Measurements from ENCODE around the gene TRERF1. TPM values are rescaled to one million over a fixed set of nuclear protein-coding genes. Genes with fewer than 3 reads are reported as not detected.

TRERF1 gene
- total RNA-seq, 1 donor from 2014 or later = 8.3 TPM

DNA sequence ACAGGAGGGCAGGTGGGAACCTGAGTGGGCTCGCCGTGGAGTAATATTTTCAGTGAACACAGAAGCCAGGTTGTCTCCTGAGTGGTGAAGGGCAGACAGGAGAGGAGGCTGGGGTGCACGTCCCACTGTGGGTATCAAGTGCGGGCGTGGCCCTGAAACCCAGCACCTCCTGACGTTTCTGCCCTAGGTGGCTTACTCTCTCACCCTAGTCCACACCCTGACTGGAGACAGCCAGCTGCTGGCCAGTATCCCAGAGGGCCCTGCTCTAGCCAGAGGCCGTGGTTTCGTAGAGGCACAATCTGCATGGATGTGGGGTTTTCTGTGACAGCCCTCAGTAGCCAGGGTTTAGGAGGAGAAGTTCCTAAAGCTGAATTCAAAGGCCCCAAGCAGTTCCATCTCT is 86.7 kb downstream of the TRERF1 start:
- no peaks in the 10 kb centered on the region for H3K27me3 Mint-ChIP-seq (ENCODE audit: insufficient read depth, low read depth)
- Histone ChIP-seq H3K27ac (no peak overlapping the region), H3K27me3 (no peaks in the 10 kb centered on the region), H3K36me3 (no peaks in the 10 kb centered on the region), H3K4me2 (no peak overlapping the region), H3K79me2 (ENCODE audit: low read depth) (peaks cover 19% of the 10 kb centered on the region), H3K4me3 (no peak overlapping the region), H4K20me1 (ENCODE audit: low read depth) (peaks cover 39% of the 10 kb centered on the region), H3K9ac (no peak overlapping the region), H2AFZ (replicated peaks) (no peak overlapping the region), H3K4me1 (no peaks in the 10 kb centered on the region), H3F3A (ENCODE audit: low read depth) (no peaks in the 10 kb centered on the region), H3K9me3 (ENCODE audit: low read depth) (no peaks in the 10 kb centered on the region)
- no peak for TF ChIP-seq EZH2 (IDR thresholded peaks at IDR 0.05)
- TF ChIP-seq EZH2phosphoT487 (IDR thresholded peaks at IDR 0.05) = no peak
- TF ChIP-seq, protein P1, sequence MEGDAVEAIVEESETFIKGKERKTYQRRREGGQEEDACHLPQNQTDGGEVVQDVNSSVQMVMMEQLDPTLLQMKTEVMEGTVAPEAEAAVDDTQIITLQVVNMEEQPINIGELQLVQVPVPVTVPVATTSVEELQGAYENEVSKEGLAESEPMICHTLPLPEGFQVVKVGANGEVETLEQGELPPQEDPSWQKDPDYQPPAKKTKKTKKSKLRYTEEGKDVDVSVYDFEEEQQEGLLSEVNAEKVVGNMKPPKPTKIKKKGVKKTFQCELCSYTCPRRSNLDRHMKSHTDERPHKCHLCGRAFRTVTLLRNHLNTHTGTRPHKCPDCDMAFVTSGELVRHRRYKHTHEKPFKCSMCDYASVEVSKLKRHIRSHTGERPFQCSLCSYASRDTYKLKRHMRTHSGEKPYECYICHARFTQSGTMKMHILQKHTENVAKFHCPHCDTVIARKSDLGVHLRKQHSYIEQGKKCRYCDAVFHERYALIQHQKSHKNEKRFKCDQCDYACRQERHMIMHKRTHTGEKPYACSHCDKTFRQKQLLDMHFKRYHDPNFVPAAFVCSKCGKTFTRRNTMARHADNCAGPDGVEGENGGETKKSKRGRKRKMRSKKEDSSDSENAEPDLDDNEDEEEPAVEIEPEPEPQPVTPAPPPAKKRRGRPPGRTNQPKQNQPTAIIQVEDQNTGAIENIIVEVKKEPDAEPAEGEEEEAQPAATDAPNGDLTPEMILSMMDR (IDR thresholded peaks at IDR 0.05) = no peak
- H3K27ac Mint-ChIP-seq = no peak overlapping the region
- peaks cover 7% of the 10 kb centered on the region for H3K4me1 Mint-ChIP-seq
- H3K9me3 Mint-ChIP-seq = no peaks in the 10 kb centered on the region
- H3K4me3 Mint-ChIP-seq = no peak overlapping the region
- peaks cover 5% of the 10 kb centered on the region for H3K36me3 Mint-ChIP-seq
- DNase-seq (ENCODE audit: low spot score) = no peak

DNA sequence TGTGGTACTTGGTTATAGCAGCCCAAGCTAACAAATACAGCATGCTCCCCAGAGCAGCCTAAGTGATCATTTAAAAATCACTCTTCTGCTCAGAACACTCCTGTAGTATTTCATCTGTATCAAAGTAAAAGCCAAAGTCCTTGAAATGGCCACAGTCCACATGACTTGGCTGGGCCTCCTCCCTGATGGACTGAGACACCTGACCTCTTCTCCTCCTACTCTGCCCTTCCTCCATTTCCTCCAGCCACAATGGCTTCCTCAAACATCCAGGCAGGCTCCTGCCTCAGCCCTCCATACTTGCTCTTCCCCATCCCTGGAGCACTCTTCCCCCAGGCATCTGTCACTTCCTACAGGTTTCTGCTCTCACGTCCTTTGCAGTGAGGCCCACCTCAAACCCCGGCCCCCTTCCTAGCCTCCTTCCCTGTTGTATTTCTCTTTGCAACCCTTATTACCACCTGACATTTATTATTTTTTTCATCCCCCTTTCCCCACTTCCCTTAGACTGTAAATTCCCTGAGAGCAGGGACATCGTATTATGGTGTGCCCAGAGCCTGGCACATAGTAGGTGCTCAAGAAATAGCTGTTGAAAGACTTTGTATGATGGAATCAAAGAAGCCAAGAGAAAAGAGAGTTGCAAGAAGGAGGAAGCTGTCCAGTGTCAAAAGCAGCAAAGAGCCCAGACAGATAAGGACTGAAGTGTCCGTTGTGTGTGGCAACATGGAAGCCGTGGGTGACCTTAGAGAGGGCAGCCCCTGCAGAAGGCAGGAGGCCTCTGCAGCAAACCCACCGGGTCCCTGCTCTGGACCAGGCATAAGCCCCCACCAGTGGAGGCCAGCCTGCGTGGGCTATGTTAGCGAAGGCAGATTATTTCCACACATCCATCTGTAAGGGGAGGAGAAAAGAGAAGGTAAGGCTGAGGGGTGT is 87.5 kb downstream of the TRERF1 start:
- peaks cover 39% of the 10 kb centered on the region for H4K20me1 ChIP-seq (ENCODE audit: low read depth)
- no peak for DNase-seq (ENCODE audit: low spot score)
- TF ChIP-seq EZH2phosphoT487 (IDR thresholded peaks at IDR 0.05) (no peak), EZH2 (IDR thresholded peaks at IDR 0.05) (no peak)
- TF ChIP-seq, protein P1 (IDR thresholded peaks at IDR 0.05) = no peak
- H3K4me3 ChIP-seq = no peak overlapping the region
- Mint-ChIP-seq H3K4me3 (no peak overlapping the region), H3K9me3 (no peaks in the 10 kb centered on the region), H3K27me3 (ENCODE audit: insufficient read depth, low read depth) (no peaks in the 10 kb centered on the region), H3K4me1 (peaks cover 7% of the 10 kb centered on the region), H3K36me3 (peaks cover 5% of the 10 kb centered on the region), H3K27ac (no peak overlapping the region)
- no peaks in the 10 kb centered on the region for H3F3A ChIP-seq (ENCODE audit: low read depth)
- H3K4me2 ChIP-seq = no peak overlapping the region
- no peak overlapping the region for H3K27ac ChIP-seq
- peaks cover 14% of the 10 kb centered on the region for H3K79me2 ChIP-seq (ENCODE audit: low read depth)
- no peaks in the 10 kb centered on the region for H3K36me3 ChIP-seq
- H3K9ac ChIP-seq = no peak overlapping the region
- no peaks in the 10 kb centered on the region for H3K9me3 ChIP-seq (ENCODE audit: low read depth)
- H3K4me1 ChIP-seq = no peaks in the 10 kb centered on the region
- H3K27me3 ChIP-seq = no peaks in the 10 kb centered on the region
- no peak overlapping the region for H2AFZ ChIP-seq (replicated peaks)

DNA sequence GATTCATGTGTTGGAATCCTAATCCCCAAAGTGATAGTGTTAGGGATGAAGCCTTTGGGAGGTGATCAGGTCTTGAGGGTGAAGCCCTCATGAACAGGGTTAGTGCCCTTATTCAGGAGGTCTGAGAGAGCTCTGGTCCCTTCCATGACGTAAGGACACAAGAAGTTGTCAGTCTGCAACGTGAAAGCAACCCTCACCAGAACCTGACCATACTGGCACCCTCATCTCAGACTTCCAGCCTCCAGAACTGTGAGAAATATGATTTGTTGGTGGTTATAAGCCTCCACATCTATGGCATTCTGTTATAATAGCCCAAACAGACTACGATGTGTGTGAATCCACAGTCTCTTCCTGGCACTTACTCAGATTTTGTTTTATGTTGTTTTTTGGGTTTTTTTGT is 90.7 kb downstream of the TRERF1 start:
- Histone ChIP-seq H3K9ac (no peak overlapping the region), H4K20me1 (ENCODE audit: low read depth) (peaks cover 27% of the 10 kb centered on the region), H3K9me3 (ENCODE audit: low read depth) (no peaks in the 10 kb centered on the region), H3K27me3 (no peaks in the 10 kb centered on the region), H2AFZ (replicated peaks) (no peak overlapping the region), H3K36me3 (no peaks in the 10 kb centered on the region), H3F3A (ENCODE audit: low read depth) (no peaks in the 10 kb centered on the region), H3K79me2 (ENCODE audit: low read depth) (peaks cover 6% of the 10 kb centered on the region), H3K4me2 (no peak overlapping the region), H3K27ac (no peak overlapping the region), H3K4me3 (no peak overlapping the region), H3K4me1 (no peaks in the 10 kb centered on the region)
- peaks cover 2% of the 10 kb centered on the region for H3K9me3 Mint-ChIP-seq
- no peak overlapping the region for H3K4me3 Mint-ChIP-seq
- no peak for TF ChIP-seq EZH2phosphoT487 (IDR thresholded peaks at IDR 0.05)
- TF ChIP-seq, protein P1 (IDR thresholded peaks at IDR 0.05) = no peak
- TF ChIP-seq EZH2 (IDR thresholded peaks at IDR 0.05) = no peak
- peaks cover 7% of the 10 kb centered on the region for H3K36me3 Mint-ChIP-seq
- H3K4me1 Mint-ChIP-seq = peaks cover 7% of the 10 kb centered on the region
- no peak for DNase-seq (ENCODE audit: low spot score)
- no peaks in the 10 kb centered on the region for H3K27me3 Mint-ChIP-seq (ENCODE audit: insufficient read depth, low read depth)
- no peak overlapping the region for H3K27ac Mint-ChIP-seq
